ENCODE measurements around the gene INSM1.

INSM1 gene

GRCh38 chr20:20360464-20360863 lies 7.4 kb upstream of the INSM1 start:
- Histone ChIP-seq H3K4me1 (ENCODE audit: control insufficient read depth, insufficient read depth, low read length) (no peaks in the 10 kb centered on the region), H3K9ac (ENCODE audit: low read length in 2 of 2) (no peak overlapping the region), H3K9me3 (ENCODE audit: control insufficient read depth in 2 of 2, low read length in 2 of 2) (no peaks in the 10 kb centered on the region), H3K4me3 (ENCODE audit: low read length in 2 of 2) (no peak overlapping the region), H3K27me3 (ENCODE audit: control insufficient read depth in 1 of 2, insufficient read depth in 2 of 2, low read length in 2 of 2) (peaks cover 21 to 37% of the 10 kb centered on the region in 2 donors), H3K36me3 (ENCODE audit: control insufficient read depth in 2 of 2, insufficient read depth in 2 of 2, low read length in 2 of 2) (no peaks in the 10 kb centered on the region), H3K27ac (ENCODE audit: low read length) (no peak overlapping the region)

GRCh38 chr20:20362774-20363433 lies 5.0 kb upstream of the INSM1 start:
- no peaks in the 10 kb centered on the region for H3K36me3 ChIP-seq (ENCODE audit: control insufficient read depth in 2 of 2, insufficient read depth in 2 of 2, low read length in 2 of 2)
- no peak overlapping the region for H3K9ac ChIP-seq (ENCODE audit: low read length in 2 of 2)
- no peak overlapping the region for H3K27ac ChIP-seq (ENCODE audit: low read length)
- peaks cover 5% of the 10 kb centered on the region for H3K4me1 ChIP-seq (ENCODE audit: control insufficient read depth, insufficient read depth, low read length)
- H3K4me3 ChIP-seq (ENCODE audit: low read length in 2 of 2): no peak overlapping the region
- peaks cover 30 to 53% of the 10 kb centered on the region in 2 donors for H3K27me3 ChIP-seq (ENCODE audit: control insufficient read depth in 1 of 2, insufficient read depth in 2 of 2, low read length in 2 of 2)
- no peaks in the 10 kb centered on the region for H3K9me3 ChIP-seq (ENCODE audit: control insufficient read depth in 2 of 2, low read length in 2 of 2)

DNA sequence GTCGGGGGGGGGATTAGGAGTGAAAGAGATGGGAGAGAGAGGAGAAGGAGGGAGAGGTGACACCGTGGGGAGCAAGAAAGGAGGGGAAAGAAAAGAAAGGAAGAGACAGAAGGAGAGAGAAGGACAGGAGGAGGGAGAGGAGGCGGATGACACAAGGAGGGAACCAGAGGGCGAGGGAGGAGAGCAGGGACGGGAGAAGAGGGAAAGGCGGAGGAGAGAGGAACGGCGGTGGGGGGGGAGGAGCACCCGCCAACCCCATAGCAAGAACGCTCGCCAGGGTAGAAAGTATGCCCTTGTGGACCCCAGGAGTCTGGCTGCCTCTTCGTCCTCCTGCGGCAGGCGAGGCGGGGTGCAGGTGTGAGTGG lies 4.5 kb upstream of the INSM1 start:
- Histone ChIP-seq H3K27ac (ENCODE audit: low read length) (no peak overlapping the region), H3K4me1 (ENCODE audit: control insufficient read depth, insufficient read depth, low read length) (peaks cover 5% of the 10 kb centered on the region), H3K4me3 (ENCODE audit: low read length in 2 of 2) (no peak overlapping the region), H3K9me3 (ENCODE audit: control insufficient read depth in 2 of 2, low read length in 2 of 2) (no peaks in the 10 kb centered on the region), H3K27me3 (ENCODE audit: control insufficient read depth in 1 of 2, insufficient read depth in 2 of 2, low read length in 2 of 2) (peaks cover 30 to 51% of the 10 kb centered on the region in 2 donors), H3K36me3 (ENCODE audit: control insufficient read depth in 2 of 2, insufficient read depth in 2 of 2, low read length in 2 of 2) (no peaks in the 10 kb centered on the region), H3K9ac (ENCODE audit: low read length in 2 of 2) (no peak overlapping the region)

DNA sequence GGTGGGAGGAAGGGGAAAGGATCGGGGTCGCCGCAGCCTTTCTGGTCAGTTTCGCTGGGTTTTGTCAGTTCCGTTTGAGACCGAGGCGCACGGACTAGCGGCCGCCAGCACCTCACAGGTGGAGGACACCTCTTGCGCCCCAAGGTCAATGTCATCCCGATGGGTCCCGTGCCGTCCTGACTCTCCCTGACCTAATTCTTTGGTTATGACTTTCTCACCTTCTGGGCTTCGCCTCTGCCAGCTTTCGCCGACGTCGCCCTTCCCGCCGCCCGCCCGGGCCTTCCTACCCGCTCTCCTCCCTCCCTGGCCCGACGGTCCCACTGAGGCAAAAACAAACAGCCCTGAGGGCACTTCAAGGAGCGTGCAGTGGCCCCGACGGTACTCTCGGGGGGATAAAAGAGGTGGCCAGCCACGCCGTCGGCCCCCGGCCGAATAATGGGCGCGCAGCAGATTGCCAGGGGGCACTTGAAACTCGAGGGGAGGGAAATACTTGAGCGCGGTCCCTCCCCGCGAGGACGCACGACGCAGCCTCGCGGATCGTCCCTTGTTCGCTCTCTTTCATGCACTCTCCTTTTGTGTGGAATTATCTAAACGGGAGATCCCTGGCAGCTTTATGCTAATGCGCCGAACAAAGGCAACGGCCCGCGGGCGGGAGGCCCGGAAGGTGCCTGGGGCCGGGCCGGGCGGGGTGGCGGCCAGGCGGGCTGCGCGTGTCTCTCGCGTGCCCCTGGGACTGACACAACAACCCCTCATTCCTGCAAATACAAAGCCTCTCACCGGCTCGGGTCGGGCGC lies 3.9 kb upstream of the INSM1 start:
- Histone ChIP-seq H3K9me3 (ENCODE audit: control insufficient read depth in 2 of 2, low read length in 2 of 2) (no peaks in the 10 kb centered on the region), H3K27ac (ENCODE audit: low read length) (no peak overlapping the region), H3K36me3 (ENCODE audit: control insufficient read depth in 2 of 2, insufficient read depth in 2 of 2, low read length in 2 of 2) (no peaks in the 10 kb centered on the region), H3K4me3 (ENCODE audit: low read length in 2 of 2) (no peak overlapping the region), H3K9ac (ENCODE audit: low read length in 2 of 2) (no peak overlapping the region), H3K4me1 (ENCODE audit: control insufficient read depth, insufficient read depth, low read length) (peaks cover 5% of the 10 kb centered on the region), H3K27me3 (ENCODE audit: control insufficient read depth in 1 of 2, insufficient read depth in 2 of 2, low read length in 2 of 2) (peaks cover 30 to 51% of the 10 kb centered on the region in 2 donors)

DNA sequence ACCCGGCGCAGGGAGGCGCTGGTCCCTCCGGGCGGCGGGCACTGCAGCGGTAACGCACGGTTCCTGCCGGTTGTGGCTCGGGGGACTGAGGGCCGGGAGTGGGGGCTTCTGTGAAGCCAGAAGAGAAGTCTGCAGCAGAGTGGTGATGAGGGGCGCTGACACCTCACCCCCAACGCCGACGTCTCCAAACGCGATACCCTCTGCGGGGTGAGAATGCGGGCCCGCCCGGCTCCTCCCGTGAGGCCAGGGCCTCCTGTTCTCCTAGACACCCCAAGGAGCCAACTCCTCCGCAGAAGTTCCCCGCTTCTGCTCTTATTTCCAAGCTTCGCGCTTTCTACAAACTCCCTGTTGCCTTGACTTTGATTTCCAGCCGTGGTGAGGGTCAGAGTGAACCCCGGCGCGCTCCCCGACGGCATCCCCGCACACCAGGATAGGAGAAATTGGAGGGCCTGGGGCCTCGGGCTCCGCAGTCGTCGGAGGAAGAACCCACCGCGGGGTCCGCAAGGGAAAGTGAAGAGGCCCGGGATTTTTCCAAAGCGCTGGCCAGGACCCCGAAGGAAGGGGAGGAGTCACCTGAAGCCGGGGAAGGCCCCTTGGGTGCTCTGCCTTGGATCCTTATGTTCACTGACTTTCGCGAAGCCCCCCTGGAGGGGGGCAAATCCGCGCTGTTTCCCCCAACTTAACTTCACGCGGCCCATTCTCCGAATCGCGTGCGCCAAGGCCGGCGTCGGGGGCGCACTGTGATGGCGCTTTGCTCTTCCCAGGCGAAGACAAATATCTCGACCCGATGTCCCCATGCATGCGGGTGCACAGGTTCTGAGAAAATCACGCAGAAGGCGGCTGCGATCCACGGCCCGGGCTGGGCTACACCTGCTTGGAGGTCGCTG lies 3.1 kb upstream of the INSM1 start:
- H3K4me3 ChIP-seq (ENCODE audit: low read length in 2 of 2): no peak overlapping the region
- H3K27ac ChIP-seq (ENCODE audit: low read length): no peak overlapping the region
- H3K9ac ChIP-seq (ENCODE audit: low read length in 2 of 2): no peak overlapping the region
- H3K9me3 ChIP-seq (ENCODE audit: control insufficient read depth in 2 of 2, low read length in 2 of 2): no peaks in the 10 kb centered on the region
- no peaks in the 10 kb centered on the region for H3K36me3 ChIP-seq (ENCODE audit: control insufficient read depth in 2 of 2, insufficient read depth in 2 of 2, low read length in 2 of 2)
- H3K4me1 ChIP-seq (ENCODE audit: control insufficient read depth, insufficient read depth, low read length): peaks cover 12% of the 10 kb centered on the region
- peaks cover 34 to 60% of the 10 kb centered on the region in 2 donors for H3K27me3 ChIP-seq (ENCODE audit: control insufficient read depth in 1 of 2, insufficient read depth in 2 of 2, low read length in 2 of 2)

- H3K36me3 ChIP-seq (ENCODE audit: control insufficient read depth in 2 of 2, insufficient read depth in 2 of 2, low read length in 2 of 2): no peaks in the 10 kb centered on the region
- H3K4me3 ChIP-seq (ENCODE audit: low read length in 2 of 2): no peak overlapping the region
- H3K9ac ChIP-seq (ENCODE audit: low read length in 2 of 2): no peak overlapping the region
- peaks cover 37 to 66% of the 10 kb centered on the region in 2 donors for H3K27me3 ChIP-seq (ENCODE audit: control insufficient read depth in 1 of 2, insufficient read depth in 2 of 2, low read length in 2 of 2)
- no peaks in the 10 kb centered on the region for H3K9me3 ChIP-seq (ENCODE audit: control insufficient read depth in 2 of 2, low read length in 2 of 2)
- H3K4me1 ChIP-seq (ENCODE audit: control insufficient read depth, insufficient read depth, low read length): peaks cover 13% of the 10 kb centered on the region
- no peak overlapping the region for H3K27ac ChIP-seq (ENCODE audit: low read length)
Measured at GRCh38 chr20:20365480-20366161, 2.3 kb upstream of the INSM1 start.

DNA sequence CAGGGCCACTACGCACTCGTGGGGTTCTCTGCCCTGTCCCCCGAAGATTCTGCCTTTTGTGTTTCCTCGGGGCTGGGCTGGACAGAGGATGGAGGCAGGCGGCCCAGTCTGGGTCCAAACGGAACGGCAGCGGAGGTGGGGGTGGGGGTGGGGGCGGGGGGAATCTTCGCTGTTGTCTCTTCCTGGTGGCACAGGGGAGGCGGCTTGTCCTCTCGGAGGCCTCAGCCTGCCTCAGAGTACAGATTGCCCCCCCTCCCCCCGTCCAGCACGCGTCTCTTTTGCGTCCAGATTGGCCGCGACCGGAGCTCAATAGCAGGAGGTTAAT lies 1.4 kb upstream of the INSM1 start:
- H3K27ac ChIP-seq (ENCODE audit: low read length): no peak overlapping the region
- H3K27me3 ChIP-seq (ENCODE audit: control insufficient read depth in 1 of 2, insufficient read depth in 2 of 2, low read length in 2 of 2): peaks cover 38 to 70% of the 10 kb centered on the region in 2 donors
- no peak overlapping the region for H3K9ac ChIP-seq (ENCODE audit: low read length in 2 of 2)
- no peaks in the 10 kb centered on the region for H3K9me3 ChIP-seq (ENCODE audit: control insufficient read depth in 2 of 2, low read length in 2 of 2)
- no peak overlapping the region for H3K4me3 ChIP-seq (ENCODE audit: low read length in 2 of 2)
- no peaks in the 10 kb centered on the region for H3K36me3 ChIP-seq (ENCODE audit: control insufficient read depth in 2 of 2, insufficient read depth in 2 of 2, low read length in 2 of 2)
- peaks cover 13% of the 10 kb centered on the region for H3K4me1 ChIP-seq (ENCODE audit: control insufficient read depth, insufficient read depth, low read length)

- Histone ChIP-seq H3K4me1 (ENCODE audit: control insufficient read depth, insufficient read depth, low read length) (peaks cover 13% of the 10 kb centered on the region), H3K27me3 (ENCODE audit: control insufficient read depth in 1 of 2, insufficient read depth in 2 of 2, low read length in 2 of 2) (peaks cover 39 to 72% of the 10 kb centered on the region in 2 donors), H3K27ac (ENCODE audit: low read length) (no peak overlapping the region), H3K36me3 (ENCODE audit: control insufficient read depth in 2 of 2, insufficient read depth in 2 of 2, low read length in 2 of 2) (no peaks in the 10 kb centered on the region), H3K4me3 (ENCODE audit: low read length in 2 of 2) (peak overlapping the region in 1 of 2 donors; percentile 29), H3K9ac (ENCODE audit: low read length in 2 of 2) (no peak overlapping the region), H3K9me3 (ENCODE audit: control insufficient read depth in 2 of 2, low read length in 2 of 2) (no peaks in the 10 kb centered on the region)
Measured at GRCh38 chr20:20366876-20367574, 879 bp upstream of the INSM1 start.

DNA sequence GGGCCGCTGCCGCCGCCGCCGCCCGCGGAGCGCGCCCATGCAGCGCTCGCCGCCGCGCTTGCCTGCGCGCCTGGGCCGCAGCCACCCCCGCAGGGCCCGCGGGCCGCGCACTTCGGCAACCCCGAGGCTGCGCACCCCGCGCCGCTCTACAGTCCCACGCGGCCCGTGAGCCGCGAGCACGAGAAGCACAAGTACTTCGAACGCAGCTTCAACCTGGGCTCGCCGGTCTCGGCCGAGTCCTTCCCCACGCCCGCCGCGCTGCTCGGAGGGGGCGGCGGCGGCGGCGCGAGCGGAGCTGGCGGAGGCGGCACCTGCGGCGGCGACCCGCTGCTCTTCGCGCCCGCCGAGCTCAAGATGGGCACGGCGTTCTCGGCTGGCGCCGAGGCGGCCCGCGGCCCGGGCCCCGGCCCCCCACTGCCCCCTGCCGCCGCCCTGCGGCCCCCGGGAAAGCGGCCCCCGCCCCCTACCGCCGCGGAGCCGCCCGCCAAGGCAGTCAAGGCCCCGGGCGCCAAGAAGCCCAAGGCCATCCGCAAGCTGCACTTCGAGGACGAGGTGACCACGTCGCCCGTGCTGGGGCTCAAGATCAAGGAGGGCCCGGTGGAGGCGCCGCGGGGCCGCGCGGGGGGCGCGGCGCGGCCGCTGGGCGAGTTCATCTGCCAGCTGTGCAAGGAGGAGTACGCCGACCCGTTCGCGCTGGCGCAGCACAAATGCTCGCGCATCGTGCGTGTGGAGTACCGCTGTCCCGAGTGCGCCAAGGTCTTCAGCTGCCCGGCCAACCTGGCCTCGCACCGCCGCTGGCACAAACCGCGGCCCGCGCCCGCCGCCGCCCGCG lies 730 bp downstream of the INSM1 start:
- H3K9ac ChIP-seq (ENCODE audit: low read length in 2 of 2): no peak overlapping the region
- H3K4me3 ChIP-seq (ENCODE audit: low read length in 2 of 2): peak overlapping the region in 1 of 2 donors; percentile 54
- no peak overlapping the region for H3K27ac ChIP-seq (ENCODE audit: low read length)
- no peaks in the 10 kb centered on the region for H3K36me3 ChIP-seq (ENCODE audit: control insufficient read depth in 2 of 2, insufficient read depth in 2 of 2, low read length in 2 of 2)
- peaks cover 41 to 78% of the 10 kb centered on the region in 2 donors for H3K27me3 ChIP-seq (ENCODE audit: control insufficient read depth in 1 of 2, insufficient read depth in 2 of 2, low read length in 2 of 2)
- H3K9me3 ChIP-seq (ENCODE audit: control insufficient read depth in 2 of 2, low read length in 2 of 2): no peaks in the 10 kb centered on the region
- H3K4me1 ChIP-seq (ENCODE audit: control insufficient read depth, insufficient read depth, low read length): peaks cover 13% of the 10 kb centered on the region
